GF-D8 (cell line): ENCODE measurements around the gene NCOA6.

Experiments
- DNase-seq: peaks from one replicate; lab custom pipeline; 2025; lab: John Stamatoyannopoulos, UW

Gene NCOA6

DNA sequence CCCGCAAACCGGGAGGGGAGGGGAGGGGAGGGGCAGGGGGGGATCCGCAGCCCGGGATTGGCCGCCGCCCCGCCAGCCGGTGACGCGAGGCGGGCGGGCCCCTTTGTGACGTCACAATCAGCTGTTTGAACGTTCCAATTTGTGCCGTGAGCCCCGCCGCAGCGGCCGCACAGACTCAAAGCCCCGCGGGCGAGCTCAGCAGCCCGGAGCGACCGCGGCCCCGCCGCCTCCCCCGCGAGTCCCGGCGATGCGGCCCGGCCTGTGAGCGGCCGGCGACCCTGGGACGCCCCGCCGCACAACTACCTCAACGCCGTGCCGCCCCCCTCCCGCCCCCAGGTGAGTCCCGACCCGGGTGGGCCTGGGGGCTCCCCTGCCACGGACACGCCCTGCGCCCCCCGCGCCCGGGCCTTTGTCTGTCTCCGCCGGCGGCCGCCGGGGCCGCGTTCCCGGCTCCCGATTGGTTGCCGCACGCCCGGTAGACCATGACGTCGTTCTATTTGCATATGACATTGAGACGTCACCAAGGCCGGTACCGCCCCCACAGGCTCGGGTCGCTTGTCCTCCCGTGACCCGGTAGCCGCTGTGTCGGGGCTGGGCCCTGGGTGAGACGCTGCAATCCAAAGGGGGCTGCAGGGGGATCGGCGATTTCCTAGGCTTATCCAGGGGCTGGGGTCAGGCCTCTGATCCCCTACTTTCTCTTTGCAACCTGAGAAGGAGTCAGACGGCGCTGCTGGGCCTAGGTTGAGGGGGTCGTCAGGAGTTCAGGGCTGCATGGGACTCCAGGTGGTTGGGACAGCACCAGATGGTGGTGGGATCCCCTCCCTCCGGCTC lies 121.1 kb downstream of the NCOA6 start, which contains the start of gene TP53INP2:
Gene TP53INP2 (plus strand): TSS at position 168 of the 831 bp plus-strand sequence. CDS start 4,396 bp downstream, outside the sequence.
- DNase-seq, result peak; percentile 47

DNA sequence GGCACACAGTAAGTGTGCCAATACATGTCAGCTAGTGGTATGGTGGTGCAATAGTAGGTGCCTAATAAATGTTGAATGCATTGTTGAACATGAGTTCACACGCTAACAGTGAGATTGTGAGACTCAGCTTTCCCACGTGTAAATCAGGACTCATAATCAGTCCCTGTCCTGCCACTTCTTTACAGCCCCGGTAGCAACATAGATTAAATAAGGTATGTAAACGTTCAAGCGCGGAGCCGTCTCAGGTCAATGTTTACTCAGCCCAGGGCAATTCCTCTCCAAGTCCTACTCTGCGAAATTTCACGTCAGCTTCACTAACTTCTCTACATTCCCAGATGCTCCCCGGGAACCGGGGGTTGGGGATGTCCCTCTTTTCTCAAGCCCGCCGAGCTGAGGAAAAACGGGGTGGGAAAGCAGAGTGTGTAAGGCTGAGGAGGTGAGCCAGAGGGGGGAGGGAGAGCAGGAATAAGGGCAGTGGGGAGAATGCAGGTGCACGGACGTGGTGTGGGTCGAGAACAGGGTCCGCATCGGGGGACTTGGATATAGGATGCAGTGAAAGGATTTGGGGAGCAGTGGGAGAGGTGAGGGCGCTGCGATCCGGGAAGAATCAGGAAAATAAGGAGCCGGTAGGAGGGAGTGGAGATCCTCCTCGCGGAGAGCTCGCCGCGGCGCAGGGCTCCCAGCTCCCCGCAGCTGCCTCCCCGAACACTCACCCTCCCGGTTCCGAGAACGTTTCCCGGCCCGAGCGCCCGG lies 121.9 kb downstream of the NCOA6 start:
- no peak for DNase-seq

- DNase-seq, result no peak
Measured at GRCh38 chr20:34703061-34703423, 122.4 kb downstream of the NCOA6 start.

- DNase-seq, result no peak
Measured at GRCh38 chr20:34701405-34702085, 123.9 kb downstream of the NCOA6 start.

DNA sequence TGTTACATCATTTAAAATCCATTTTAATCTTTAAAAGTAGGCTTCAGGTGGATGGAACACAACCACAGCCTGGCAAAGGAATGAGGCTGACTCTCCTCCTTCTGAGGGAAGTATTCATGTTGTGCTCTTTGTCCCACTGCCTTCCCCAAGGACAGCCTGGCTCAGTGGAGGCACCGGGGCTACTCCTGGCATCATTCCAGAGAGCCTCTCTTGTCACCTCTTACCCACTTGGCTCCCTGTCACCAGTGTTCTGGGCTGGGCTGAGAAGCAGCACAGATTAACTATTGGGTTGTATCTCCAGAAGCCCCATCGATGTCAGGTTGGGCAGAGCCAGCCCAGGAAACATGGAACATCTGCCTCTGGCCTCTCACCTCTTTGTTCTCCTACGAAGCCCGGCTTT lies 132.0 kb downstream of the NCOA6 start:
- DNase-seq, result no peak

GRCh38 chr20:34691838-34692237 lies 133.6 kb downstream of the NCOA6 start:
- no peak for DNase-seq

- DNase-seq, result no peak
Measured at GRCh38 chr20:34689486-34689885, 136.0 kb downstream of the NCOA6 start.

- no peak for DNase-seq
Measured at GRCh38 chr20:34683667-34684066, 141.8 kb downstream of the NCOA6 start.

- DNase-seq, result peak; percentile 96
Measured at GRCh38 chr20:34680586-34681175, 144.8 kb downstream of the NCOA6 start.

GRCh38 chr20:34676642-34677373 lies 148.6 kb downstream of the NCOA6 start, which contains the start of gene PIGU:
PIGU (minus strand) TSS chr20:34677092; CDS start chr20:34677085, 7 bp downstream.
- DNase-seq, result peak; percentile 86

DNA sequence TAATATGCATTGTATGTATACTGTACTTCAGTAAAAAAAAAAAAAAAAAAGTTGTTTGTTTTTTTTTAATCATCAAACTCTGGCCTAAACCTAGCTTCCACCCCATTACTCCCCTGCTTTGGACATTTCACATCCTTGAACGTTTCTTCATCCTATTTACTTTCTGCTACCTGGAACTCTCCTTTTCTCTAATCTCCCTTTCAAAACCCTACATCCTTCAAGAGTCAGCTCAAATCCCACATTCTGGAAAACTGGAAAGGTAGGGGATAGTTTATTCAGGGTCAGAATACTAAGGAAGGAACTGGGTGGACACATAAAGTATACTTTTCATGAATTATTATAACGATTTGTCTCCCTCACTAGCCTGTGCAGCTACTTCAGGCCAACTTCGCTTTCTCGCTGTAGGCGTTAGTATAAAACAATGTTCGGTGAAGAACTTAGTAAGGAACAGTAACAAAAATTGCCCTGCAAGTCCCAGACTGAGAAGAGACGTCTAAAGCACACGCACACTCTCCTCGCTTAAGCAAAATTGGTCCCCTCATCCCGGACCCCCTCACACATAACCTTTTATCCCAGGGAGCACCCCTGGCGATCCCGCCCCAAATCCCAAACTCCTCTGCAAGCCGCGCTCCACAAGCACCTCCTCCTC lies 149.3 kb downstream of the NCOA6 start:
- no peak for DNase-seq

- no peak for DNase-seq
Measured at GRCh38 chr20:34675561-34675960, 149.9 kb downstream of the NCOA6 start.

DNA sequence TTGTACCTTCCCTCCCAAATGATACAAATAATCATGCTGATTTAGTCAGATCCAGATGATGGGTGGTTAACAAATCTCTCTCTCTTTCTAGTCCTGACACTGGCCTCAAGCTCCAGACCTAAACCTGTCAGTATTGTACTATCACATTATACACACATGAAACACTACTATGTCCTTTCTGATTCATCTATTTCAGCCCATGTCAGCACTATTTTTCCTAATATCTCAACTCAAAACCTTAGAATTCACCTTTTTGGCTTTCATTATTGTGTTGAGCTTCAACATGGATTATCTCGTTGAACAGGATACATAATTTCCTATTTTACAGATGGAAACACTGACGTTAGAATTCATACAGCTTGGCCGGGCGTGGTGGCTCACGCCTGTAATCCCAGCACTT lies 152.0 kb downstream of the NCOA6 start:
- no peak for DNase-seq

GRCh38 chr20:34669094-34669493 lies 156.4 kb downstream of the NCOA6 start:
- no peak for DNase-seq
